Ammon's horn (tissue), 1 donor: ENCODE data around the gene CD36.
A peak's percentile ranks its signal among the peaks of the same experiment; 100 is the strongest.

Experiments used
- DNase-seq: peaks from one replicate; pipeline ENCODE4 v3.0.0-alpha.2; 2016; ENCODE audit warnings: low spot score

The CD36 gene

GRCh38 chr7:80624763-80625162, 13.7 kb upstream of the CD36 start:
- DNase-seq = no peak

- DNase-seq = no peak
Observed at GRCh38 chr7:80629023-80629422, 9.4 kb upstream of the CD36 start.

GRCh38 chr7:80630608-80631405, 7.6 kb upstream of the CD36 start:
- no peak for DNase-seq

GRCh38 chr7:80631421-80631820, 7.0 kb upstream of the CD36 start:
- no peak for DNase-seq

GRCh38 chr7:80632139-80632538, 6.3 kb upstream of the CD36 start:
- DNase-seq = no peak

GRCh38 chr7:80632819-80633218, 5.6 kb upstream of the CD36 start:
- no peak for DNase-seq

GRCh38 chr7:80634505-80634904, 3.9 kb upstream of the CD36 start:
- peak; percentile 22 for DNase-seq

GRCh38 chr7:80635533-80635932, 2.9 kb upstream of the CD36 start:
- DNase-seq = no peak

GRCh38 chr7:80635998-80636397, 2.4 kb upstream of the CD36 start:
- no peak for DNase-seq

GRCh38 chr7:80636709-80637108, 1.7 kb upstream of the CD36 start:
- no peak for DNase-seq

GRCh38 chr7:80637454-80637853, 988 bp upstream of the CD36 start:
- no peak for DNase-seq

- no peak for DNase-seq
Observed at GRCh38 chr7:80639011-80639410, 569 bp downstream of the CD36 start.

GRCh38 chr7:80640846-80641245, 2.4 kb downstream of the CD36 start:
- no peak for DNase-seq

- DNase-seq = no peak
Observed at GRCh38 chr7:80641548-80641947, 3.1 kb downstream of the CD36 start.

- no peak for DNase-seq
Observed at GRCh38 chr7:80642871-80643270, 4.4 kb downstream of the CD36 start.

GRCh38 chr7:80643336-80643915, 5.0 kb downstream of the CD36 start:
- DNase-seq = no peak

GRCh38 chr7:80644054-80644453, 5.6 kb downstream of the CD36 start:
- DNase-seq = no peak

- DNase-seq = no peak
Observed at GRCh38 chr7:80646083-80646865, 7.8 kb downstream of the CD36 start.

- no peak for DNase-seq
Observed at GRCh38 chr7:80647436-80647835, 9.0 kb downstream of the CD36 start.

- no peak for DNase-seq
Observed at GRCh38 chr7:80648031-80648600, 9.7 kb downstream of the CD36 start.

GRCh38 chr7:80649011-80649410, 10.6 kb downstream of the CD36 start:
- no peak for DNase-seq

GRCh38 chr7:80650030-80650429, 11.6 kb downstream of the CD36 start:
- no peak for DNase-seq

GRCh38 chr7:80651471-80651870, 13.0 kb downstream of the CD36 start:
- no peak for DNase-seq
